HG03469 (cell line): ENCODE measurements around the gene B4GALT2.

Experiments used
- ATAC-seq: cut with Tn5 transposase; IDR thresholded peaks from one replicate; pipeline ENCODE4 v1.9.1; 2021; ENCODE audit warnings: mild to moderate bottlenecking, moderate library complexity, moderate number of reproducible peaks; ENCODE audit not compliant: unreplicated experiment

B4GALT2 gene

GRCh38 chr1:44025816-44026215 lies 46.8 kb downstream of the B4GALT2 start:
- ATAC-seq: no peak

GRCh38 chr1:44027320-44027719 lies 48.3 kb downstream of the B4GALT2 start:
- ATAC-seq: no peak

GRCh38 chr1:44029260-44029910 lies 50.4 kb downstream of the B4GALT2 start:
- no peak for ATAC-seq

- ATAC-seq: no peak
Observed at GRCh38 chr1:44029911-44030604, 51.0 kb downstream of the B4GALT2 start.

GRCh38 chr1:44030605-44031251 lies 51.7 kb downstream of the B4GALT2 start:
- ATAC-seq: no peak

GRCh38 chr1:44031252-44032169 lies 52.5 kb downstream of the B4GALT2 start, which contains the start of gene SLC6A9:
Gene SLC6A9, minus strand, starts transcription at chr1:44031462. Its CDS starts 7,185 bp downstream, at chr1:44024277.
- ATAC-seq: no peak

GRCh38 chr1:44032170-44032790 lies 53.3 kb downstream of the B4GALT2 start:
- no peak for ATAC-seq

GRCh38 chr1:44033041-44033575 lies 54.1 kb downstream of the B4GALT2 start:
- no peak for ATAC-seq

- no peak for ATAC-seq
Observed at GRCh38 chr1:44033756-44034155, 54.7 kb downstream of the B4GALT2 start.

GRCh38 chr1:44034423-44034822 lies 55.4 kb downstream of the B4GALT2 start:
- no peak for ATAC-seq

- ATAC-seq: no peak
Observed at GRCh38 chr1:44034976-44035716, 56.1 kb downstream of the B4GALT2 start.

GRCh38 chr1:44035726-44036408 lies 56.9 kb downstream of the B4GALT2 start:
- no peak for ATAC-seq

GRCh38 chr1:44036409-44037139 lies 57.6 kb downstream of the B4GALT2 start:
- no peak for ATAC-seq

GRCh38 chr1:44037154-44037553 lies 58.1 kb downstream of the B4GALT2 start:
- no peak for ATAC-seq

GRCh38 chr1:44038876-44039657 lies 60.1 kb downstream of the B4GALT2 start:
- ATAC-seq: no peak

- ATAC-seq: no peak
Observed at GRCh38 chr1:44040418-44040817, 61.4 kb downstream of the B4GALT2 start.
